VCaP (cell line): ENCODE results near the gene SLC1A5.

Source experiments
- H3K27ac ChIP-seq: fragments of 450-650 bp; 2 replicates; pipeline ENCODE4 v1.5.1; 2017
- TF ChIP-seq, protein P1 (sequence below): fragments of 450-650 bp; conservative IDR thresholded peaks from 2 replicates; pipeline ENCODE4 v1.5.1; 2017; ENCODE audit warnings: mild to moderate bottlenecking, moderate library complexity

The SLC1A5 gene

DNA sequence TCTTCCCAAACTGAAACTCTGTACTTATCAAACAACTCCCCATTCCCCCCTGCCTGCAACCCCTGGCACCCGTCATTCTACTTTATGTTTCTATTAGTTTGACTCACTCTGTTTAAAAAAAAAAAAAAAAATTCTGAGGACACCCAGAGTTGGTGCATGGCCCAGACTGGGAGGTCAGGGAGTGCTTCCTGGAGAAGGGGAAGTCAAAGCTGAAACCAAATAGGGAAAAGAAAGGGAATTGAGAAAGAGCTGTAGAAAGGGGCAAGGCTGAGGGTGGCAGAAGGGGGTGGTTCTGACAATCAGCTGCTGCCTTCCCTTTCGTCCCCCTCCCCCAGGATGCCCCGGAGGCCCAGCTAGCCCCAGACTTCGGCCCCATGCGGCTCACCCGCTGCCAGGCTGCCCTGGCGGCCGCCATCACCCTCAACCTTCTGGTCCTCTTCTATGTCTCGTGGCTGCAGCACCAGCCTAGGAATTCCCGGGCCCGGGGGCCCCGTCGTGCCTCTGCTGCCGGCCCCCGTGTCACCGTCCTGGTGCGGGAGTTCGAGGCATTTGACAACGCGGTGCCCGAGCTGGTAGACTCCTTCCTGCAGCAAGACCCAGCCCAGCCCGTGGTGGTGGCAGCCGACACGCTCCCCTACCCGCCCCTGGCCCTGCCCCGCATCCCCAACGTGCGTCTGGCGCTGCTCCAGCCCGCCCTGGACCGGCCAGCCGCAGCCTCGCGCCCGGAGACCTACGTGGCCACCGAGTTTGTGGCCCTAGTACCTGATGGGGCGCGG is 33.1 kb downstream of the SLC1A5 start:
- H3K27ac ChIP-seq = no peak overlapping the region

DNA sequence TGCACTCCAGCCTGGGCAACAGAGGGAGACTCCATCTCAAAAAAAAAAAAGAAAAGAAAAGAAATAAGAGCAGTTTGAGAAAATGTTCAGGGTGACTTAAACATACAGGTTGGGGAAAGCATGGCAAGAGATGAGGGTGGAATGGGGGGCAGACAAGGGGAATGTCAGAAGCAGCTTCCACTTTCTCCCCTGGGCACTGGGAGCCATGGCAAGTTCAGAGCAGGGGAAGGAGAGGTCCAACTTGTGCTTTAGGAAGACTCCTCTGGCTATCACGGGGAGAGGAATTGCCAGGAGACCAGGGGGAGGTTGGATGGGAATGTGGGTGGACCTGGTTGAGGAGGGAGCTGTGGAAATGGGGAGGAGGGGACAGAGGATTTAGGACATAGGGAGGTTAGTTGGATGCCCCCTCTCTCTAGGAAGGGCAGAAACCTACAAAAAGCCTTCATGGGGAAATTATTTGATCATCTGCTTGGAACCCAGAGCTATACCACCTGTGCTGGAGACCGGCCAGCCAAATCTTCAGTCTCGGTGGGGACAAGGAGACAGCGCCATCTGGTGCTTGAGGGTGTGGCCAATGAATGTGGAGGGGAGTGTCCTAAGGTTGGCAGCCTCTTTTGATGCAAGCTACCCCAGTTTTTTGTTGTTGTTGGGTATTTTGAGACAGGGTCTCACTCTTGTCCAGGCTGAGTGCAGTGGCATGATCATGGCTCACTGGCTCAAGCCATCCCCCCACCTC is 34.8 kb downstream of the SLC1A5 start:
- TF ChIP-seq, protein P1, sequence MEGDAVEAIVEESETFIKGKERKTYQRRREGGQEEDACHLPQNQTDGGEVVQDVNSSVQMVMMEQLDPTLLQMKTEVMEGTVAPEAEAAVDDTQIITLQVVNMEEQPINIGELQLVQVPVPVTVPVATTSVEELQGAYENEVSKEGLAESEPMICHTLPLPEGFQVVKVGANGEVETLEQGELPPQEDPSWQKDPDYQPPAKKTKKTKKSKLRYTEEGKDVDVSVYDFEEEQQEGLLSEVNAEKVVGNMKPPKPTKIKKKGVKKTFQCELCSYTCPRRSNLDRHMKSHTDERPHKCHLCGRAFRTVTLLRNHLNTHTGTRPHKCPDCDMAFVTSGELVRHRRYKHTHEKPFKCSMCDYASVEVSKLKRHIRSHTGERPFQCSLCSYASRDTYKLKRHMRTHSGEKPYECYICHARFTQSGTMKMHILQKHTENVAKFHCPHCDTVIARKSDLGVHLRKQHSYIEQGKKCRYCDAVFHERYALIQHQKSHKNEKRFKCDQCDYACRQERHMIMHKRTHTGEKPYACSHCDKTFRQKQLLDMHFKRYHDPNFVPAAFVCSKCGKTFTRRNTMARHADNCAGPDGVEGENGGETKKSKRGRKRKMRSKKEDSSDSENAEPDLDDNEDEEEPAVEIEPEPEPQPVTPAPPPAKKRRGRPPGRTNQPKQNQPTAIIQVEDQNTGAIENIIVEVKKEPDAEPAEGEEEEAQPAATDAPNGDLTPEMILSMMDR = peak; percentile 70
- H3K27ac ChIP-seq = no peak overlapping the region

More for the DNA sequence above, 33.1 kb downstream of the SLC1A5 start:
- TF ChIP-seq, protein P1 = no peak

DNA sequence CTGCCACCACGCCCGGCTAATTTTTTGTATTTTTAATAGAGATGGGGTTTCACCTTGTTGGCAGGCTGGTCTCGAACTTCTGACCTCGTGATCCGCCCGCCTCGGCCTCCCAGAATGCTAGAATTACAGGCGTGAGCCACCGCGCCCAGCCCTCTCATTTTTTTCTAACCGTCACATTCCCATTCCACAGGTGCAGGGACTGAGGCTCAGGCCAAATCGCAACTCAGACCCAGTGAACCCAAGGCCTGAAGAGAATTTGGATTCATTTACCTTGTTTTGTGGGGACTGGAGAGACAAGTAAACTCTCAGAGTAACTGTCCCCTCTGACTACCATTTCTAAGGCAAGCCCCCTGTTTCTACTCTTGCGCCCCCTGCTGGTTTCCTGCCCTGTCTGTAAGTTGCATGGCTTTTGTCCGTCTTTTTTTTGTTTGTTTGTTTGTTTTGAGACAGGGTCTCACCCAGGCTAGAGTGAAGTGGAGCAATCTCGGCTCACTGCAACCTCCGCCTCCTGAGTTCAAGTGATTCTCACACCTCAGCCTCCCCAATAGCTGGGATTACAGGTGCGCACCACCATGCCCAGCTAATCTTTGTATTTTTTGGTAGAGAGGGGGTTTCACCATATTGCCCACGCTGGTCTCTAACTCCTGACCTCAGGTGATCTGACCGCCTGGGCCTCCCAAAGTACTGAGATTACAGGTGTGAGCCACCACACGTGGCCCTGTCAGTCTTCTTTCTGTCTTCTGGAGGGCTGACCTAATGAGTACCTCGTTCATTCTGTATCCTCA is 39.9 kb downstream of the SLC1A5 start:
- TF ChIP-seq, protein P1 = peak; percentile 87
- H3K27ac ChIP-seq = no peak overlapping the region

DNA sequence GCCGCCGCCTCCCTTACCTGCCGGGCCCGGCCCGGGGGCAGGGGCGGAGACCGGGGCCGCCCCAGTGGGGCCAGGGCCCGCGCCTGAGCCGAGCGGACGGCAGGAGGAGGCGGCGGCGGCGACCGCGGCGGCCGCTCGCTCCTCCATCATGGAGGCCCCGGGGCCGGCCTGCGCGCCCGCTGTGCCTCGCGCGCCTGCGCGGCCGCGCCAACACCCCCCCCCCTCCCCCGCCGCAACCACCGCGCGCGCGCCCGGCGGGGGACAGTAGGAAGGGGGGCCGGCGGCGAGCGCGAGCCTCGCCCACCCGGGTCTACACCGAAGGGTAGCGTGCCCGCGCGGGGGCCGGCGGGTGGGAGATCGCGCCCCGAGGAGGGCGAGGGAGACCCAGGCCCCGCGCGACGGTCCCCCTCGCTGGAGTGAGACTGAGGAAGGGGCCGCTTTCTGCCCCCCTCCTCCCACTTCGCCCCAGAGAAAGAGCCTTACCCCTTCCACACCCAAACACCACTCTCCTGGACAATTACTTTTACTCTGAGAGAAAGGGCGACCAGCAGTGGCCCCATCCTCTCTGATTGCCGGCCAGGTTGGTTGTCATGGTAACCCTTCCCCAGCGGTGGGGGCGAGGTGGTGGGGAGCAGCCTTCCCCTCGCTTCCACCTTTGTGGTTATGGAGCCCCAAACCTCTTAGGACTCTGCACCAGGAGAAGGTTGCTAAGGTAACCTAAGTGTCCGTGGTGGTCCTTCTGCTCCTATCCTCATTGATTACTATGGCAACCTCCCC is 41.9 kb downstream of the SLC1A5 start, which contains the start of gene STRN4:
Gene STRN4, minus strand, starts transcription at position 170 of the 777 bp plus-strand sequence. Its CDS starts 20 bp downstream, at position 150.
- peak within 1 kb of the TSS; percentile 97 for H3K27ac ChIP-seq
- TF ChIP-seq, protein P1 = no peak

DNA sequence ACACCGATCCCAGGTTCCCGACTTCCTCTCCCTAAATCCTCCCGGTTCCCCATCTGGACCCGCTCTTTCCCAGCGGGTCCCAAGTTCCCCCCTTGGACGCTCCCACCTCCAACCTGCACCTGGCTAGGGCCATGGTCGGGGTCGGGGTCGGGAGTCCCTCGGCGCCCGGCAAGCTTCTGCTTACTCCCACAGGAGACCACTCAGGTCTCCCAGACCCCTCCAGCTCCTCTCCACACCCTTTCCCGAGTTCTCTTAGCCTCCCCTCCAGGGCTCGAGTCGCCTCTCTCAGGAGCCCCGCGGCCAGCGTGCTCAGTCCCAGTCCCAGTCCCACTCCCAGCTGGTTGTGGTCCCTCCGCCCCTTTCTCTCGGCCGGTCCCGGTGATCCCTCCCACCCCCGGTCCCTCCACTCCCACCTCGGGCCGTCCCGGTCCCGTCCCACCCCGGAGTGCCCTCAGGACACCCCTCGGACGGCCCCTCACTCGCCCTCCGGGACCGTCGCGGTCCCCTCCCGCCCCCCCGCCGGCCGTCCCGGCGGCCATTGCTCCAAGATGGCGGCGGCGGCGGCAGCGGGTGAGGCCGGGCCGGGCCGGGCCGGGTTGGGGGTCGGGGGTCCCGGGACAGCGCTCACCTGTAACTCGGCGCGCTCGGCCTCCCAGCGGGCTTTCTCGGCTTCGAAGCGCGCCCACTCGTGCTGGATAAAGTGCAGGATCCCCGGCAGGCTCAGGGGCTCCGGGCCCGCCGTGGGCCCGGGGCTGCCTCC is 42.7 kb downstream of the SLC1A5 start, which contains the start of gene FKRP:
Gene FKRP, plus strand, starts transcription at position 537 of the 760 bp plus-strand sequence. CDS start 9,394 bp downstream, outside the sequence.
- H3K27ac ChIP-seq = peak within 1 kb of the TSS; percentile 97
- TF ChIP-seq, protein P1 = no peak

DNA sequence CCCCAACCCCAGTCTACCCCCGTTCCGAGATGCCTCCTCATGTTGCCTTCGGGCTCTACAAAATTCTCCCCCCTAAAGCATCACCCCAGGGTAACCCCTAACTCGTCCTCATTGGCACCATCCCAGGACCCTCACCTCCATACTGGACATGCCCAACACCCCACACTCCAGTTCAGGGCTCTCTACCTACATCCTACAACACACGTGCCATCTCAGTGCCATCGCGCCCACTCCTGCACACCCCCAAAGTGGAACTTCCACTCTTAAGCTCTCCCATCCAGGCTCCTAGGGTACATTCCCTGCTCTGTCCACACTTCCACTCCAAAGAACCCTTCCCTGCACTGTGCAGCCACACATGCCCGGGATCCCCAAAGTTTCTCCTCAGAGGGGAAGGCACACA is 43.4 kb downstream of the SLC1A5 start:
- TF ChIP-seq, protein P1 = no peak
- peak overlapping the region; percentile 97; the same call in 1 of the 2 replicates for H3K27ac ChIP-seq
